ENCODE measurements around the gene BCKDHA.

DNA sequence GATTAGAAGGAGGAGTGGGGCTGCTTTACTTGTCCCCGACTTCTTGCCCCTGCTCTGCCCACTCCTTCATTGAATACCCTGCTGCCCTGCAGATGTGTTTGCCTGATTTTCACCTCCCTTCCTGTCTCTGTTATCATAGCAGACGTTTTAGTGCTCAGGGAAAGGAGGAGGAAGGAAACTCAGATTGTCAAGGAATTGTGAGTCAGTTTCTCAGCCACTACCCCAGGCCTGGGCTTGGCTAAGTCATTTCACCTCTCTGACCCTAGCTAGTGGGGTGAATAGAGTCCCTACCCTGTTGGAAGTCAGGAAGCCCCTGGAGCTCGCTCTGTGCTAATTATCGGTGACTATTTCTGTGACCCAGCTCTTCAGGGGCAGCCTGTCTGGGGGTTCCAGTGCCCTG lies 3.9 kb downstream of the BCKDHA start:
- TF ChIP-seq CTCF (IDR thresholded peaks at IDR 0.05), result no peak
- TF ChIP-seq POLR2A (IDR thresholded peaks at IDR 0.05), result no peak
